HG03108 (cell line): Measurements from ENCODE around the gene NCAM1.

Experiments used
- ATAC-seq: cut with Tn5 transposase; IDR thresholded peaks from one replicate; pipeline ENCODE4 v1.9.1; 2021; ENCODE audit warnings: moderate library complexity; ENCODE audit not compliant: unreplicated experiment

The NCAM1 gene

DNA sequence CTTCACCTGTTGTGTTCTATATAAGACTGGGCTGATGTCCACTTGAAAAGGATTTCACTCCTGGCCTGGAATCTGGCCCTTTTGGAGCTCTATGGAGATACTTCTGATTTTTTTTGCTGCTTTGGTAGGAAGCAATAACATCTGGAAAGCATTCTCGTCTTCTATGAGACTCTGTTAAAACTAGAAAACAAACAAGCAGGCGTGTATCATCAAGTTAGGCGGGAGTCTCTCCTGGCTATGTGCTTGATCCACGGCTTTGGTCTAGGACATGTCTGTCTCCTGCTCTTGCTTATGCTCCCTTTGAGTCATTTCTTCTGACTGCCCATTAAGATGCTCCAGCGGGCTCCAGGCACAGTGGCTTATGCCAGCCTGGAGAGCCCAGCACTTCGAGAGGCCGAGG, 231.8 kb downstream of the NCAM1 start:
- no peak for ATAC-seq

- no peak for ATAC-seq
These were observed 232.7 kb downstream of the NCAM1 start for GRCh38 chr11:113193946-113194345.

DNA sequence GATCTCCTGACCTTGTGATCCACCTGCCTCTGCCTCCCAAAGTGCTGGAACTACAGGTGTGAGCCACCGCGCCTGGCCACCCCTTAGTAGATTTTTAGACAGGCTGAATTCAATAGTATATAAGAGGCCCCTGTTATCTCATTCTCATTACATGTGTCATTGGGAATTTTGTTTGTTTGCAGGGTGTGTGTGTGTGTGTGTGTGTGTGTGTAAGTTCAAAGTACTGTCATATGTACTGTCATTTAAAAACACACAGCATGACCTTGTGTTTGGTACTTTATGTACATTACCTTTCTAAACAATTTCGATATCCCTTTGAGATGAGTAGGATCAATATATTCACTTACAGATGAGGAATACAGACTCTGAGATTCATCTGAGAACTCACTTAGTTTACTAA, 234.5 kb downstream of the NCAM1 start:
- no peak for ATAC-seq

GRCh38 chr11:113197446-113197845, 236.2 kb downstream of the NCAM1 start:
- no peak for ATAC-seq

DNA sequence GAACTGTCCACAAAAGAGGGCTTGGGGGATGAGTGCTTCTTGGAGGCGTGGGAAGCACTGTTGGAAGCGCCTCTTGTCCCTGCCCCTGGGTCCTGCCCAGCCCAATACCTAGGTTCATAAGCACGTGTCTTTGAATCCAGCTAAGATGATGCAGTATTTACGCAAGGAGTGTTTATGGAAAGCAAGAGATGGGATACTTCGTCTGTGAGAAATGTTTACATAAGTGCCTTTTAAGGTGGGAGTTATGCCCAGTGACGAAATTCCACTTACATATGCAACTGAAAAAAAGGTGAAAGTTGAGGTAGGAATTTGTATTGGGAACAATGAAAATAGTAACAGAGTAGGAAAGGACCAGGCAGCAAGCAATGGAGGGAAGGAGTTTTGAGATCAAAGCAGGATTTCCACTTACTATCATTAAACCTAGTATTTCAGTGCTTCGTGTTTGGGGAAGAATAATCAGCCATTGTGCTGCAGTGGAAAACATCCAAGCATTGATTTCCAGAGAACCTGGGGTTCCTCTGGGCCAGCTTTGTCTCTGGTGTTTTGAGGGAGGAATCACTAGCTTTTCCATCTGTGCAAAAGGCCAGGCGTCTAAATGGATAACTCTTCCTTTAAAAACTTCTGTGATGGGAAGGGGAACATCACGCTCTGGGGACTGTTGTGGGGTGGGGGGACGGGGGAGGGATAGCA, 237.9 kb downstream of the NCAM1 start:
- ATAC-seq: no peak

DNA sequence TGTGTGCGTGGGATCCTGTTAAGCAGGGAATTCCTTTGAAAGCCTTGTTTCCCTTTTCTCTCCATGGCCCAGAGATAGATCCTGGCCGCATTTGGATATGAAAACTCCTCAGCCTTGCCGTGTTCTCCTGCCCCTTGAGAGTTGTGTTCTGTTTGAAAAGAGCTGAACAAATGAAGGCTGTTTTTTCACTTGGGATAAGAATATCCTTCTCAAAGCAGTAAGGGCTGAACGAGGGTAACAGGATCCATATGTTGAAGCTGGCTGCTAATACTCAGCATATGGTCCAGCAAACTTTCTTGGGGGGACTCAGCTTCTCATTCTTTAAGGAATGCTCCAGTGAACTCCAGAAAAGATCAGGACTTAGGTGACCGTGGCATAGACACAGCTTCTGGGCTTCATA, 238.6 kb downstream of the NCAM1 start:
- ATAC-seq: no peak

DNA sequence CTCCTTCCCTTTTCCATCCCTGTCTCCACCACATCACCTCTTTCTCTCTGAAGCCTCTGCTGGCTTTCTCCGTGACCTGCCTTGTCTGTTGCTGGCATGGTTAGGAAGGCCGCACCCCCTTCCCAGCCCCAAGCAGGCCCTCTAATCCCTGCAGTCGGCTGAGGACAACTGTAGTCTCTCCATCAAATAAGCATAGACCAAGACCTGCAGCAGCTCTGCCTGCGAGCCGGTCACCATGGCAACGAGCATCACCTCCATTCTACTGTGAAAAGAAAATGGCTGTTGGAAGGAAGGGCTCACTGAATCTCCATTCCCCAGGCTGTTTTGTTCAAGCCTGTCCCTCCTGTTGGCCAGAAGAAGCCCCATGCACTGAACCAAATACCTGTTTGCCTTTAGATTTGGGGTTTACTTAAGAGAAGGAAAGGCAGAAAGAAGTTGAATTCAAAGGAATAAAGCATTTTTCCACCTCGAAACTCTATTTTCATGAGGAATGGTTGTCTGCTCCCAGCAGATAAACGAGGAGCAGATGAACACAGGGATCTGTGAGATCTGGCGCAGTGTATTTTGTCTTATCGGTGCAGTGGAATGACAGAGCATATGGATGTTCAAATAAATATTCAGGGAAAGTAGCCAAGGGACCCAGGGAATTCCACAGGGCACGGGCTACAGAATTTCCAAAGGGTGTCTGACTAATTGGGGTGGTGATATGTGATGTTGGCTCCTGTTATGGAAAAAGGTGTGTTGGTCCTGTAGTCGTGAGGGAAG, 240.0 kb downstream of the NCAM1 start:
- ATAC-seq: no peak

DNA sequence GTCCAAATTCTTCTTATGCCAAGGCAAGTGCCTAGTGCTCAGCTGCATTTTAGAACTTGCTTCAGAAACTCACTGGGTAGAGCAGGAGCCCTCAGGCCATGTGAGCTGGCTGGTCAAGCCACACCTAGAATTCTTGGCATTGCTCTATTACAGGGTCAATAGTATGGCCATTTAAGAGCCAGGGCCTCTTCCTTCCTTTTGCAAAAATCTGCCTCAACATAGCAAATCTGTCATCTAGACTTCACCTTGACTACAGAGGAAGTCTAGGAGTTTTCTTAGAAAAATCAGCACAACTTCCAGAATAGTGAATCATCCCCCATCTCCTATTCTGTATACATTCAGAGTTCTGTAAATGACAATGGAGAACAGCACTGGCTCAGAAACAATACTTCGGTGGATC, 241.2 kb downstream of the NCAM1 start:
- no peak for ATAC-seq

DNA sequence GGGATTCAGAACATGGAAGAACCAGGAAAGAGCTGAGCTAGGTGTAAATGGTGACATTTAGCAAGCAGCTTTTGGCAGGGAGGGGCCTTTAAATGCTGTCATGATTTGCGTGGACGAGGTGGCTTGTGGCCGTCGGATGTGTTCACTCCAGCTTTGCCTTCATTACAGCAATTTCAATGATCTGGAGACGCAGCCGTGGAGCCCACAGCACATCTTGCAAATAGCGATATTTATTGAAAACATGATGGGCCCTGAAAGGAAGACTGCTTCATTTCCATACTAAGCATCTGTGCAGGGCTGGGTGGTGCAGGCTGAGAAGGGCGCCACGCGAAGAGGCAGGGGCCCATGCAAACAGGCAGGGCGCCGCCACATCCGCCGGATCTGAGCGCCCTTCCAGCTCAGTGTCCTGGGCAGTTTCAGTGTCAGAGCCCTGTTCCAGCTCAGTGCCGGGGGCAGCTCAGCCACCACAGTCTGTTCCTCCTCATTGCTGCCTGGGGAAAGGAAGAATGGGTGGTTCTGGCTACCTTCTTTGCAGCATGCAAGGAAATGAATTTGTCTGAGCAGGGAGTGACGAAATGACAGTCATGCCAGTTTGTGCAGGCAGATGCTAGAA, 242.0 kb downstream of the NCAM1 start:
- ATAC-seq: no peak

GRCh38 chr11:113204280-113204679, 243.1 kb downstream of the NCAM1 start:
- ATAC-seq: no peak

DNA sequence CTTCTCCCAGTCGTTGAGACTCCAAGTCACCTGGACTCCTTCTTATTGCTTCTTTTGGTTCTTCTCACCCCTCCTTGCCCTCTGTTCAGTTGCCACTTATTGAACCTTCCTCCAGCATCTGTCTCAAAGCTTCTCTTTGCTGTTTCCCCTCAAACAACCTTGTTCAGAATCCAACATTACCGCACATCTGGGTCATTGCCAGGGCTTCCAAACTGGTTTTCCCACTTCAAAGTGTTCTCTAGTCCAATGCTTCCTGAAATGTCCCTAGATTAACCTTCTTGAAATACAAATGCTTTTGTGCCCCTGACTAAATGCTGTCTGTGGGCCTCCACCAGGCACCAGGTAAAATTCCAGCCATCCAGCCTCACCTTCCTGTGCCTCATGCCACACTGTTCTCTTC, 252.3 kb downstream of the NCAM1 start:
- no peak for ATAC-seq

DNA sequence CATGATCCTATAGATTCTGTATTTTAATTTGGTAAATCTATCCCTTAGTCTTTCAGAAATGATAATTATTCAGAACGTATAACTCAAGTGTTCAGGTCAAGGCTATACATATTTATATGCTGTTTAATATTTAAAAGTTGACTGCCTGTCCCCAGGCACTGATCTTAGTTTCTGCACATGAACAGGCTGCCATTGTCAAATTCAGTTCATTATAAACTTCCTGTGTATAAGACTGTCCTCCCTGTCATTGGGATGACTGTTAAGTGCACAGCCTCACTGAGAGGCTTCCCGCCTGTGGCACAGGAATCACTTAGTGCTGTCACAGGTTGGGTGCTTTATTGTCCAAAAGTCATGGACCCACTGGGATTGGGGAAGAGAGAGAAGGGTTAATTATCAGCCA, 261.0 kb downstream of the NCAM1 start:
- no peak for ATAC-seq

GRCh38 chr11:113234888-113235287, 273.7 kb downstream of the NCAM1 start:
- ATAC-seq: no peak

DNA sequence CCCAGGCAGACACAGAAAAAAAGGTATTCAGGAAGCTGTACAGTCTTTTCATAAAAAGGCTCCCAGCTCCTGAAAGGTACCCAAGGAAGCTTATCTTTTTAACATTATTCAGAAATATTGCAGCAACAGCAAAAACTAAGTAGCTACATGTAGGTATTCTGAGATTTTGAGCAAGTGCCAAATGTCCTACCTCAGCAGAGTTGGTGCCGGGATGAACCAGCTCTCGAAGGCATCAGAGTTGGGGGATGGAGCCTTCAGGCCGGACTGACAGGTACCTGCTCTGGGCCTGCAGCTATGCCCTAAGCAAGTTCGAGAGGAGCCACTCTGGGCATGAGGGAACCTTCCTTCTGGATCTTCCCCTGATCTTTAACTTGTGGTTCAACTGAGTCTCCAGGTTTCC, 276.0 kb downstream of the NCAM1 start:
- no peak for ATAC-seq

DNA sequence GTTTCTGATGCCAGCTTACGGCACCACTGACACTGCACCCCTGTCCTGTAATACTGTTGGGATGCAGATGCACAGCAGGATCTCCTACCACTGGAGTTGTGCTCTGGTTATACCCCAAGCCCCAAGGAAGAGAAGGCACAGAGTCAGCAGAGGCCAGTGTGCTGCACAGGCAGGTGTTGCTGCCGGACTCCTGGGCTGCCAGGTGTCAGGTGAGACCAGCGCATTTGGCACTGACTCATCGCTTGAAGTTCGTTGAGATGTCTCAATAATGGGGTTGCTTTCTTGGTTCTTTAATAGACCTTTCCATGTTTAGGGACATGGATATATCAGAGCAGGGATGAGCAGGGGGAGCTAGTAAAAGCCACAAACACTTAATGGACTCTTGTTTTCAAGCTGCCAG, 277.5 kb downstream of the NCAM1 start:
- no peak for ATAC-seq

DNA sequence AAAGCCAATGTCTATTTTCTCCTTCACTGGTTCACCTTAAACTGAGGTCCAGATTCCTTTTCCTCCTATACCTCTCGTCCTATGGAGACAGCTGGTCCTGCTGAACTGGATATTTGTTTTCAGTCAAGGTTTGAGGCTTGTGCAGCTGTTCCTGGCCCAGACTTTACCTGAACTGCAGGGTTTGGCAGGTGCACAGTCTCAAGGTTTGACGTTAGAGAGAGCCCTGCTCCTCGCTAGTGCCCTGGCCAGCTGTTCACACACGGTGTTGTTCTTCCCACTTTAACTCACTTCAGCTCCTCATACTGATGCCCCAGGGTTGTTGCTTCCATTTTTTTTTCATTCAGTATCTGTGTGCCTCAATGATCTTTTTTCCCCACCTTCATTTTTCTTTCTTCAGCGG, 279.2 kb downstream of the NCAM1 start:
- no peak for ATAC-seq

DNA sequence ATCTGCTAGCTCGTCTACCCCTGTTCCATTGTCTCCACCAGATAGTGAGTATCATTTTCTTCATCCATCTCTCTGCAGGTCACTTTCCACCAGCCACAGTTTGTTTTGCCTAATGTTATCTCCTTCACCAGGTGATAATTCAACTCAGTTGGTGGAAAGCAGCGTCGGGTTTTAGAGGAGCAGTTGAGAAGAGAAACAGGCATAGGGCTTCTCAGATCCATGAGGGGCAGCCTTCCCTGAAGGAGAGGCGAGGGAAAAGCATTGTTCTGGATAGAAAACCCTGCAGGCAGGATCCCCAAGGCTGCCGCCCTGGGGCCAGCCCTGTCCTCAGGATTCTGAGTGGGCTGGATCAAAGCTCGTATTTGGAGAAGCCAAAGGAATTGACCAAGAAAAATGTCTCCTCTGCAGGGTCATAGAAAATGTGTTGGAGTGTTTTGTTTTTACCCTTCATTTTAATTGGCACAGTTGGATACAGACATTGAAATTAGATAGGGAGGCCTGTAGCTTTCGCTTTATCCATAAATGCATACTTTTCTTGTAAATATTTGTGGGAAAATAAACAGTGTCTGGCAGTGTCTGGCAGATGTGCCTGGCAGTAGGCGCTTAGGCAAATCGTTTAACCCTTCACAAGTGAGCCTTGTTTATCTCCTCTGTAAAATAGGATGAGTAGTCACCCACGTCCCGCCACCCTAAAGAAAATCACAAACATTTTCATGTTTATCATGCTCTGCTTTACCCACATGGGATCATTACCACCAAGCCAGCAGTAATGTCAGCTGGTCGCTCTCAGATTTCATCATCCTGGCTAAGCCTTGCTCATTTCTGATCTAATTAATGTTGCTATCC, 279.8 kb downstream of the NCAM1 start:
- no peak for ATAC-seq

- ATAC-seq: no peak
These were observed 280.4 kb downstream of the NCAM1 start for GRCh38 chr11:113241636-113242054.

GRCh38 chr11:113242060-113242459, 280.8 kb downstream of the NCAM1 start:
- ATAC-seq: no peak

DNA sequence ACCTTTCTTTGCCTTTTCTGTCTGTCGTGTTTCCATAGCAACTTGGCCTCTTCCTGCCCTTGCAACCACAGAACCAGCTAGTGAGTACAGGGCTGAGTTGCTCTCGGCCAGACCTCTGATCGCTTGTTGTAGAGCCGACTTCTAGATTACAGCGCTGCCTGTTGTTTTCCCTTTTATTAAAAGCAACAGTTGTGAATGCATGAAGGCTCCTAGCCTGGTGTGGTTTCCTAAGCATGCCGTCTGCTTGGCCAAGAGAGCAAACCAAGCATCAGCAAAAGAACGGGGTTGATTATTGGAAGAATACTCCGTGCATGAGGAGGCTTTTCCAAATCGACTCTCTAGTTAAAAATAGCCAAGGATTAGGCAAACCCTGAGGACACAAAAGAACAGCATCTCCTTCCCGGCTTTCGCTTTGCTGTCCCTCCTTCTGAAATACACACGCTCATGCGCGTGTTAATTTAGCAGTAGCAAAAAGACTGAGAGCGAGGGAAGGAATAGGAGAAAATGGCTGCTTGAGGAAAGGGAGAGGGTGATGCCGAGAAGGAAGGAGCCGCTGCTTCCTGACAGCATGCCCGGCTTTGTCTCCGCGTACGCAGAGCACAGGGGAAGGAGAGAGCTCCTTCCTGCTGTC, 281.7 kb downstream of the NCAM1 start:
- no peak for ATAC-seq

- no peak for ATAC-seq
These were observed 282.5 kb downstream of the NCAM1 start for GRCh38 chr11:113243696-113244095.
